COR-L47 (cell line): ENCODE results near the gene LRRC4C.

Experiments
- DNase-seq: peaks from one replicate; lab custom pipeline; 2025; lab: John Stamatoyannopoulos, UW

LRRC4C gene

GRCh38 chr11:41414771-41415440 is 44.5 kb downstream of the LRRC4C start:
- DNase-seq: no peak

GRCh38 chr11:41413843-41414242 is 45.6 kb downstream of the LRRC4C start:
- no peak for DNase-seq

GRCh38 chr11:41405812-41406211 is 53.6 kb downstream of the LRRC4C start:
- DNase-seq: no peak

- no peak for DNase-seq
Observed at GRCh38 chr11:41404109-41404508, 55.3 kb downstream of the LRRC4C start.

GRCh38 chr11:41403458-41403857 is 56.0 kb downstream of the LRRC4C start:
- DNase-seq: no peak

- DNase-seq: no peak
Observed at GRCh38 chr11:41400819-41401382, 58.6 kb downstream of the LRRC4C start.

GRCh38 chr11:41400124-41400523 is 59.3 kb downstream of the LRRC4C start:
- DNase-seq: no peak

GRCh38 chr11:41399323-41399722 is 60.1 kb downstream of the LRRC4C start:
- DNase-seq: no peak

GRCh38 chr11:41398175-41398574 is 61.3 kb downstream of the LRRC4C start:
- no peak for DNase-seq

- no peak for DNase-seq
Observed at GRCh38 chr11:41394521-41395195, 64.8 kb downstream of the LRRC4C start.

- no peak for DNase-seq
Observed at GRCh38 chr11:41392596-41392995, 66.9 kb downstream of the LRRC4C start.

GRCh38 chr11:41389623-41390130 is 69.8 kb downstream of the LRRC4C start:
- no peak for DNase-seq

- DNase-seq: no peak
Observed at GRCh38 chr11:41384329-41384728, 75.1 kb downstream of the LRRC4C start.

- DNase-seq: no peak
Observed at GRCh38 chr11:41383768-41384167, 75.7 kb downstream of the LRRC4C start.

- DNase-seq: no peak
Observed at GRCh38 chr11:41382927-41383326, 76.5 kb downstream of the LRRC4C start.

- DNase-seq: no peak
Observed at GRCh38 chr11:41379084-41379483, 80.4 kb downstream of the LRRC4C start.

- DNase-seq: no peak
Observed at GRCh38 chr11:41377709-41378394, 81.6 kb downstream of the LRRC4C start.

- no peak for DNase-seq
Observed at GRCh38 chr11:41351825-41352224, 107.6 kb downstream of the LRRC4C start.

- DNase-seq: no peak
Observed at GRCh38 chr11:41346042-41346441, 113.4 kb downstream of the LRRC4C start.

GRCh38 chr11:41334007-41334933 is 125.2 kb downstream of the LRRC4C start:
- no peak for DNase-seq

GRCh38 chr11:41333357-41333756 is 126.1 kb downstream of the LRRC4C start:
- DNase-seq: no peak

GRCh38 chr11:41328324-41328723 is 131.1 kb downstream of the LRRC4C start:
- DNase-seq: no peak
